ENCODE results near the gene PHKA2. TPM values are rescaled to one million over a fixed set of nuclear protein-coding genes. Genes with fewer than 3 reads are reported as not detected.

PHKA2 gene
- total RNA-seq, 4 donors from 2014 or later = 16.5 to 39.7 (median 24.8) TPM

- H3K27ac ChIP-seq = no peak overlapping the region
- no peak for TF ChIP-seq CTCF (IDR thresholded peaks at IDR 0.05)
- TF ChIP-seq EP300 (IDR thresholded peaks at IDR 0.05) = no peak
- TF ChIP-seq POLR2A (IDR thresholded peaks at IDR 0.05) = no peak
- TF ChIP-seq POLR2AphosphoS5 (IDR thresholded peaks at IDR 0.05) = no peak
- WGBS = 89% methylated on average over 3 of the region's 3 CpGs
- no peaks in the 10 kb centered on the region for H3K4me1 ChIP-seq
- peaks cover 31% of the 10 kb centered on the region for H3K36me3 ChIP-seq
- H3K4me3 ChIP-seq = no peak overlapping the region
- H3K27me3 ChIP-seq = no peaks in the 10 kb centered on the region
- no peaks in the 10 kb centered on the region for H3K9me3 ChIP-seq
- DNase-seq (ENCODE audit: low spot score in 2 of 2) = no peak
Observed at GRCh38 chrX:18934708-18935107, 49.2 kb downstream of the PHKA2 start.

- Histone ChIP-seq H3K4me1 (no peaks in the 10 kb centered on the region), H3K4me3 (no peak overlapping the region), H3K36me3 (peaks cover 33% of the 10 kb centered on the region), H3K27me3 (no peaks in the 10 kb centered on the region), H3K27ac (no peak overlapping the region), H3K9me3 (no peaks in the 10 kb centered on the region)
- DNase-seq (ENCODE audit: low spot score in 2 of 2) = no peak
- TF ChIP-seq POLR2A (IDR thresholded peaks at IDR 0.05) (no peak), CTCF (IDR thresholded peaks at IDR 0.05) (no peak), POLR2AphosphoS5 (IDR thresholded peaks at IDR 0.05) (no peak), EP300 (IDR thresholded peaks at IDR 0.05) (no peak)
- 71% methylated on average over 3 of the region's 3 CpGs for WGBS
Observed at GRCh38 chrX:18933617-18934016, 50.3 kb downstream of the PHKA2 start.

GRCh38 chrX:18931972-18932371 lies 51.9 kb downstream of the PHKA2 start:
- H3K27me3 ChIP-seq = no peaks in the 10 kb centered on the region
- no peak overlapping the region for H3K4me3 ChIP-seq
- H3K36me3 ChIP-seq = peaks cover 35% of the 10 kb centered on the region
- H3K9me3 ChIP-seq = no peaks in the 10 kb centered on the region
- no peak overlapping the region for H3K27ac ChIP-seq
- DNase-seq (ENCODE audit: low spot score in 2 of 2) = no peak
- 78% methylated on average over 8 of the region's 9 CpGs for WGBS
- no peaks in the 10 kb centered on the region for H3K4me1 ChIP-seq
- no peak for TF ChIP-seq POLR2A (IDR thresholded peaks at IDR 0.05)
- no peak for TF ChIP-seq POLR2AphosphoS5 (IDR thresholded peaks at IDR 0.05)
- no peak for TF ChIP-seq CTCF (IDR thresholded peaks at IDR 0.05)
- TF ChIP-seq EP300 (IDR thresholded peaks at IDR 0.05) = no peak

GRCh38 chrX:18929775-18930174 lies 54.1 kb downstream of the PHKA2 start:
- Histone ChIP-seq H3K27me3 (no peaks in the 10 kb centered on the region), H3K27ac (no peak overlapping the region), H3K4me1 (no peaks in the 10 kb centered on the region), H3K9me3 (no peaks in the 10 kb centered on the region), H3K4me3 (no peak overlapping the region), H3K36me3 (peaks cover 36% of the 10 kb centered on the region)
- TF ChIP-seq EP300 (IDR thresholded peaks at IDR 0.05) (no peak), POLR2AphosphoS5 (IDR thresholded peaks at IDR 0.05) (no peak), POLR2A (IDR thresholded peaks at IDR 0.05) (no peak), CTCF (IDR thresholded peaks at IDR 0.05) (no peak)
- 88% methylated on average over 3 of the region's 3 CpGs for WGBS
- DNase-seq (ENCODE audit: low spot score in 2 of 2) = no peak

GRCh38 chrX:18927558-18927957 lies 56.4 kb downstream of the PHKA2 start:
- DNase-seq (ENCODE audit: low spot score in 2 of 2) = no peak
- H3K4me1 ChIP-seq = no peaks in the 10 kb centered on the region
- no peaks in the 10 kb centered on the region for H3K9me3 ChIP-seq
- peaks cover 44% of the 10 kb centered on the region for H3K36me3 ChIP-seq
- TF ChIP-seq POLR2AphosphoS5 (IDR thresholded peaks at IDR 0.05) (no peak), EP300 (IDR thresholded peaks at IDR 0.05) (no peak), CTCF (IDR thresholded peaks at IDR 0.05) (no peak), POLR2A (IDR thresholded peaks at IDR 0.05) (no peak)
- WGBS = 91% methylated on average over 1 of the region's 1 CpG
- no peak overlapping the region for H3K27ac ChIP-seq
- H3K27me3 ChIP-seq = no peaks in the 10 kb centered on the region
- H3K4me3 ChIP-seq = no peak overlapping the region

Measured in suprapubic skin (tissue), 4 donors.